Measurements from ENCODE around the gene TMCO4.

GRCh38 chr1:19665496-19666465, 133.9 kb downstream of the TMCO4 start:
- TF ChIP-seq CTCF (IDR thresholded peaks at IDR 0.05; ENCODE audit: insufficient read depth, low read depth, low read length) (no peak), EZH2 (IDR thresholded peaks at IDR 0.05; ENCODE audit: insufficient read depth, low read length) (peak; percentile 98)
